Testis (tissue), 2 donors: ENCODE data around the gene BTN3A1.
"Not testable (repeated sequence)": the region's sequence is repeated elsewhere in the genome, so short reads cannot be mapped to it uniquely, and the experiment has no call there.

Experiments
- CTCF ChIP-seq, 3 experiments: fragments of 450-650 bp in 2 of 3; fragments of 200-600 bp in 1 of 3; sonication (generic) in 1 of 3; IDR thresholded peaks; one replicate each; pipeline ENCODE4 v1.5.1; 2016 to 2019; ENCODE audit warnings: antibody characterized with exemption in 3 of 3, mild to moderate bottlenecking in 2 of 3, moderate library complexity in 1 of 3
- POLR2A ChIP-seq: fragments of 450-650 bp; IDR thresholded peaks from one replicate; pipeline ENCODE4 v1.6.1; 2017; ENCODE audit warnings: antibody characterized with exemption, mild to moderate bottlenecking, moderate library complexity

GRCh38 chr6:26418795-26419194, 16.7 kb downstream of the BTN3A1 start:
- TF ChIP-seq CTCF (IDR thresholded peaks at IDR 0.05); POLR2A: not testable (repeated sequence)
